Bone marrow (tissue), 2 donors: ENCODE data around the gene STRIP1.
A peak's percentile ranks its signal among the peaks of the same experiment; 100 is the strongest.

ENCODE experiments used
- DNase-seq, 2 donors: peaks; one replicate each; lab custom pipeline; 2025; lab: John Stamatoyannopoulos, UW

The STRIP1 gene

DNA sequence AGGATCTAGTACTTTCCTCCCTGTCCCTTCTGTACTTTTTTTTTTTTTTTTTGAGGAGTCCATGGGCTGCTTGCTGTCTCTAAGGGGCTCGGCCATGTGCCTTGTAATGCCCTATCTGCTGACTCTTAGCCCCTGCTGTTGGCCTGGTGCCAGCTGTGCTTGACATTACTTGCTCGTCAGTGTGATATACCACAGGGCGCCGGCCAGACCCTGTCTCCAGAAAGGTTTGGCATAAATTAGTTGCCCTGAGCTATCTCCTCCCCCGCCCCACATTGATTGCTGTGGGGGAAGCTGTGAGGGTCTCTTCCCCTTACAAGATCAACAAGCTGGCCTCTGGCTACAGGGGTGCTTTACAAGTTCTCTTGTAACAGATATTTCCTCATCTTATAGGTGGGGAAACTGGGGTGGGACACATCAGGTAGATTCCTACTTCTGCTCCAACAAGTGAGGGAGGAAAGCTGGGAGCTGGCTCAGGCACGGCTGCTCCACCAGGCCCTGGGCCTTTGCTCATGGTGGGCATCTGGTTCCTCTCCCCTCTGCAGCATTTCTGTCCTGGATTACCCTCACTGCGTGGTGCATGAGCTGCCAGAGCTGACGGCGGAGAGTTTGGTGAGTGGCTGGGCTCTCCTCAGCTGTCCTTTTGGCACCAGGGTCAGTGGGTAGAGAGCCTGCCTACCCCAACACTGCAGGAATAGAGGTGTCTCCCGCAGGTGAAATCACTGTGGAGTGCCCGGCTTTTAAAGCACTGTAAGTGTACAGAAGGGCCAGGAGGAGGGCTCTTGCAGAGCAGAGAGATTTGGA lies 15.6 kb downstream of the STRIP1 start:
- no peak for DNase-seq

DNA sequence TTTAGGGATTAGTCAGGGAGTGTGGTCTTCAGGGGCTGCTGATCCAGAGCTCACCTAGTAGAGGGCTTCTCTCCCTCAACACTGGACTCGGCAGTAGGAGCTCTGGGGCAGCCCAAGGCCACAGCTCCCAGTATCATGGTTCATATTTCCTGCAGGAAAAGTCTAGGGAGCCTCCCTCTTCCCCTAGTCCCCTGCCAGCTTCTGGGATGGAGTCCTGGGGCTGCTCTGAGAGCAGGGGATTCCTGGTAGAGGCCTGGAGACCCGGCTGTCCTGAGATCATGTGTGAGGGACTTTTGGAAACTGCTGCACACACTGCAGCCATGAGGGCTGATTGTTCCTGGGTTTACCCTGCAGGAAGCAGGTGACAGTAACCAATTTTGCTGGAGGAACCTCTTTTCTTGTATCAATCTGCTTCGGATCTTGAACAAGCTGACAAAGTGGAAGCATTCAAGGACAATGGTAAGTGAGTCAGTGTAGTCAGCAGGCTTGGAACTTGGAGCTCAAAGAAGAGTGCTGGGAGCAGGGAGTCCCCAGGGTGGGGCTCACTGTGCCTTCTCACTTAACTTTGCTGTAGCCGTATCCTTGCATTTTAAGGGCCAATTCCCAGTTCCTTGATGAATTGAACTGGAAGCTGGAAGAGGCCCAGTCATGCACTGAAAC lies 16.3 kb downstream of the STRIP1 start:
- no peak for DNase-seq

DNA sequence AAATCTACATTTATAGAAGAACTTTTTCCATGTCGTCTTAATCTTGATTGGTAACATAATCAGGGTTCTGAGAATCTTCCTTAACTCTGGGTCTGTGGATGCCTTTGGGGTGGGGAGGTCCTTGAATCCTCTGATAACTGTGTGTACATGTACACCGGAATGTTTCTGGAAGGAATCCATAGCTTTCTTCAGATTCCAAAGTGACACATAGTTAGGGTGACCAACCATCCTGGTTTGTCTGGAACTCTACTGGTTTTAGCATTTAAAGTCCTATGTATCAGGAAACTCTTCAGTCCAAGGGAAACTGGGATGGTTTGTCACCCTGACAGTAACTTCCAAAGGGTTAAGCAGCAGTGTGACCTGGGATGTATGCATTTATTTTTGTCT lies 16.8 kb downstream of the STRIP1 start:
- no peak for DNase-seq

DNA sequence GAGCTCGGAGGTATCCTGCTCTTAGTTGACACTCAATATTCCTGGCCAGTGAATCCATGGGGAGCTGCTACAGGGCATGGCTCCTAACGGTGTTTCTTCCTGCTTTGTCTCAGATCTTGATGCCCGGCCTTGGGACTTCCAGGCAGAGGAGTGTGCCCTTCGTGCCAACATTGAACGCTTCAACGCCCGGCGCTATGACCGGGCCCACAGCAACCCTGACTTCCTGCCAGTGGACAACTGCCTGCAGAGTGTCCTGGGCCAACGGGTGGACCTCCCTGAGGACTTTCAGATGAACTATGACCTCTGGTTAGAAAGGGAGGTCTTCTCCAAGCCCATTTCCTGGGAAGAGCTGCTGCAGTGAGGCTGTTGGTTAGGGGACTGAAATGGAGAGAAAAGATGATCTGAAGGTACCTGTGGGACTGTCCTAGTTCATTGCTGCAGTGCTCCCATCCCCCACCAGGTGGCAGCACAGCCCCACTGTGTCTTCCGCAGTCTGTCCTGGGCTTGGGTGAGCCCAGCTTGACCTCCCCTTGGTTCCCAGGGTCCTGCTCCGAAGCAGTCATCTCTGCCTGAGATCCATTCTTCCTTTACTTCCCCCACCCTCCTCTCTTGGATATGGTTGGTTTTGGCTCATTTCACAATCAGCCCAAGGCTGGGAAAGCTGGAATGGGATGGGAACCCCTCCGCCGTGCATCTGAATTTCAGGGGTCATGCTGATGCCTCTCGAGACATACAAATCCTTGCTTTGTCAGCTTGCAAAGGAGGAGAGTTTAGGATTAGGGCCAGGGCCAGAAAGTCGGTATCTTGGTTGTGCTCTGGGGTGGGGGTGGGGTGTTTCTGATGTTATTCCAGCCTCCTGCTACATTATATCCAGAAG lies 19.4 kb downstream of the STRIP1 start:
- DNase-seq = peak; percentile 11 to 21

DNA sequence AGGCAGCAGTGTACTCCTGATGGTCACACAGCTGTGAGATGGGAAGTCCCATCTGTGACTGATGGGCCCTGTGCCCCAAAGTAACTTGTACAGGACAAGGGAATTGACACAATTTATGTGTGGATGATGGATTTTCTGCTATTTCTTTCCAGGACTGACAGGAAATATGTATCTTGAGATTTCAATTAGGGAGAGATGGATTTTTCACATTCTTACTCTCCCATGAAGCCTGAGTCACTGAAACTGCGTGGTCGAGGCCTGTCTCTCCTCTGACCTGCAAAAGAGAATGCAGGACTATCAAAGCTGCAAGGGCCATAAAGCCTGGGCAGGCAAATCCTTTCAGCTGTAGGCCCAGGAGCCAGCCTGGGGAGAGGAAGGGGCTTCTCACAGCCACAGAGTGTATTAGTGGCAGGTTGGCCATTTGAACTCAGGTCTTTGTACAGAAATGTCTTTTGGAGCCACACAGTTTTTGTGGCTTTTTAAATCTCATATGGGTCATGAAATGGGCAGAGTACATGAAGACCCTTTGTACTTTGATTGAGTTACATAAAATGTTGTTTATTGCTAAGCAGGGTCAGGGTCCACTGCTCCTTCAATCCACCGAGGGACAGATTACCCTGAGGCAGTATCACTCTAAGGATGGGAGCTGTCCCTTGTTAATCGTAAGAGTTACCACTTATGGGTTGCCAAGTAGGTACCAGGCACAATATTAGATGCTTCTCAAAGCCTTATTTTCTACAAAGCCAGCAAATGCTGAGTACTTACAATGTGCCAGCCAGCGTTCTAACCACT lies 21.3 kb downstream of the STRIP1 start:
- DNase-seq = no peak

DNA sequence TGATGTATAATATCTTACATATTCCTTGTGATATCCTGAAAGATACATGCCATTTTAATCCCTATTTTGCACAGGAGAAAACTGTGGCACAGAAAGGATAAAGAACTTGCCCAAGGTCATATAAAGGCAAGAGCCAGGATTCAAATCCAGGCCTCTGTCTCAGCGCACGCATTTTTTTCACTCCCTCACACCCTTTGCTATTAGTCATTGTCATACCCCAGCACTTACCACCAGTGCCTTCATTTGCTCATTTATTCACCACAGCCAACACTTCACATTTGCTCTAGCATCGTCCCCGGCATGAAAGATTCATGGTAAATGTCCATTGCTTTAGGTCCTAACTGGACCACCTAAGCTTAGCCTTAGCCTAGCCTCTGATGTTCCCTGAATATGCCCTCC lies 21.9 kb downstream of the STRIP1 start:
- no peak for DNase-seq

DNA sequence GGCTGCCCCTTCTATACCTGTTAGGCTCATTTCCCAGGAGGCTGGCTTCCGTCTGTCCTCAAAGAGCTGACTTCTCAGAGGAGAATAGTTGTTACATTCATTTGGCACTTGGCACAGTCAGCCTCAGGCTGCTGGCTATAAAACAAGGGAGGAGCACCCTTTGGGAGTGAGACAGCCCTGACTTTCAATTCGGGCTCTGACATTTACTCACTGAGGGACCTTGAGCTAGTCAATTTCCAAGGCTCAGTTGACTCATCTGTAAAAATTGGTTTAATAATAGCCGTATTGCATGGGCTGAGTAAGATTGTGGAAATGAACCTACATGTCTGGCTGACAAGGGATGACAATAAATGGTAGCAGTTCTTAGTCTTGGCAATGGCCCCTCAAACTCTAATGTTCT lies 22.4 kb downstream of the STRIP1 start:
- no peak for DNase-seq

DNA sequence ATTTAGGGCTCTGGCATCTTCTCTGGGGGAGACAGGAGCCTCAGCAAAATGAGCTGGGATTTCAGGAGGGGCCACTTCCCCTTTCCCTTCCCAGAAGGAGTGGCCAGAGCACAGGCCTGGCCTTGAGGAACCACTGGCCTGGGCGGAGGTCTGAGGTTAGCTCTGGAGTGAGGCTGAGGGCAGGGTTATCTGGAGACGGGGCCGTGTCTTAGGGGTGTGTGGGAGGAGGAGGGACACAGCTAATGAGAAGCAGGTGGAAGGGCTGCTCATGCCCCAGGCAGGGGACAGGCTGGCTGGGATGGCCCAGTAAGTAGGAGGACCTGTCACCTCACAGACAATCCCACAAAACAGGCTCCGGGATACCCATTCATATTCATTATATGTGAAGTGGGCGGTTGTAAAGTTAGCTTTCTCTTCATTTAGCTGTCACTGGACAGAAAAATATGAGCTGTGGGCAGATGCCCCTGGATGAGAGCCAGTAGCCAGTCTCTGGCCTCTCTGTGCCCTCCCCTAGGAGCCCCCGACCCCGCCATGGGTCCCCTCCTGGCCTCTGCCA lies 23.6 kb downstream of the STRIP1 start:
- DNase-seq = no peak

DNA sequence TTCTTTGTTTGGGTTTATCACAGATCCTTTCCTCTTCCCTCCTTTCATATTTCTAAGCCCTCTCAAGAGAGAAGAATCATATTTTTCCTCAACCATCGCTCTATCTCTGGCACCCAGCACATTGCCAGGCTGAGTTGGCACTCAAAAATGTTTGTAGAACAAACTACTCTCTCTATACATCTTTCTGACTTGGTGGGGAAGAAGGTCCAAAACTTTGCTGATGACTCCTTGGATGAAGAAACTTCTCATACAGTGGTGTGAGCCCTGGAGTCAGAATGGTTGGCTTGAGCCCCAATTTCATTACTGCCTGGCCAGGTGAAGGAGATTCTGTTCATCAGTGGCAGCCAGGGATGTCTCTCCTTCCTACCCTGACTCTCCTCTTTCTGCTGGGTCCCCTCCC lies 24.2 kb downstream of the STRIP1 start:
- DNase-seq = no peak

DNA sequence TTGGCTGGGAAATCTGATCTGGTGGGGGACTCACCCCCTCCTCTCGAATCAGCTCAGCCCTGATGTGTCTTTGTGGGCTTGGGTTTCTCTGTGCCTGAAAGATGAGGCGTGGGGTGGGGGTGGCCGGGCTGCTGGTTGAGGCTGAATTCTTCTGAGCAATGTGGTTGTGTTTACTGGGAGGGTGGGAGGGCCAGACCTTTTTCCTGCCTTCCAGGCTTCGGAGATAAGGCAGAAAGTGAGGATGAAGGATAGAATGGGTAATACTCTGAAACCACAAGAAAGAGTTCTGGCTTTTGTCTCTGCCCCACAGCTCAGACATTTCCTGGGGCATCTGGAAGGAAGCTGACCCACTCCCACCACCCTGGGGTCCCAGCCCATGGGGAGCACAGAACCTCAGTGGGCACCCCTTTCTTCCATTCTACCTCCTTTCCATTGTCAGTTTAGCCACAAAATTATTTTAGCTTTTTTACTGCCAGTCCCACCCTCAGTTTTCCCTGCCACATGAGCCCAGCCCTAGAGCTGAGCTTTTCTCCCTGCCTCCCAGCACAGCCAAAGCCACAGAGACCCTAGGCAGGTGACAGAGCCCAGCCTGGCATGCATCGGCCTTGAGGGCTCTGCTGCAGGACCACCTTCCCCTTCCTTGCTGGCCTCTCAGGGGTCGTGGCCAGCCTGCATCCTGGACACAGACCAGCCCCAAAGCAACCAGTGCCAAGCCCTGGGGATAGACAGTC lies 24.9 kb downstream of the STRIP1 start:
- no peak for DNase-seq

DNA sequence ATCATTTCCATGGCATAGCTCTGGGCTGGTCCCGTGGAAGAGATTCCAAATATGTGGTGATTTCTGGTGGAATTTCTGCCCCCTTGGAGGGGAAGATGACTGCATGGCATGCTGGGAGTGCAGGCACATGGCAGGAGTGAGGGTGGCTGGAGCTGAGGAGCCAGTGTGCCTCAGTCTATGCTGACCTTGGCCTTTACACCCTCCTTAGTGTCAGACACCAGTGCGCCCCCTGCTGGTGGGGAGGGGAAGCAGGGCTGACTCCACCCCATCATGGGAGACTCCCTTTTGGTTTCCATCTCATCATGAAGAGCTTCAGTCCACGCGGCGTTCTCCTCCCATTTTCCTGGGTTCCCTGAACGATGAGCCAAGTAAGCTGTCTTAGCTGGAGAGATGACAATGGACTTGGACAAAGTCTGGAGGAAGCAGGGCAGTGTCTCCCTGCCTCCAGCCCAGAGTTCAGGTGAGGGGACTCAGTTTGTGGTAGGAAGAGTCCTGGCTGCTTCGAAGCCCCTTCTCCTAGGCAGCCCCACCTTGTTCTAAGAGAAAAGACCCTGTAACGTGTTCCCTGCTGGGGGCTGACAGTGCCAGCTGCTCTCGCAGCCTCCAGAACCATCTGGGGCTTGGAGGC lies 25.7 kb downstream of the STRIP1 start:
- DNase-seq = peak; percentile 12 to 15

DNA sequence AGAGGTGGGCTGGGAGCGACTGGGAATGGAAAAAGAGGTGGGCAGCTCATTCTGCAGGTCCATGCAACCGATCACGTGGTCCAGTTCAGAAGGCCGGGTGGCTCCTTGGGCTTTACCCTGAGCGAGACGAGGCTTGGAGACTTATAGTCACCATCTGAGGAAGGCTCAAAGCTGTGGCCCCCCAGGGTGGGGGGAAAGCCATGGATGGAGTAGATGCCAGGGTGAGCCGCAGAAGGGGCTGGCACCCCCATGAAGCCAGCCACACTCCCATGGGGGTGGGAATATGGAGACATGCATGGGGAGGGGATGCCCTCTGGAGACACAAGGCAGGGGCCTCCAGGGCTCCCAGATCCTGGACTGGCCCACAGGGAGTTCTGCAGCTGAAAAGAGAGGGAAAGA lies 26.2 kb downstream of the STRIP1 start:
- DNase-seq = no peak

DNA sequence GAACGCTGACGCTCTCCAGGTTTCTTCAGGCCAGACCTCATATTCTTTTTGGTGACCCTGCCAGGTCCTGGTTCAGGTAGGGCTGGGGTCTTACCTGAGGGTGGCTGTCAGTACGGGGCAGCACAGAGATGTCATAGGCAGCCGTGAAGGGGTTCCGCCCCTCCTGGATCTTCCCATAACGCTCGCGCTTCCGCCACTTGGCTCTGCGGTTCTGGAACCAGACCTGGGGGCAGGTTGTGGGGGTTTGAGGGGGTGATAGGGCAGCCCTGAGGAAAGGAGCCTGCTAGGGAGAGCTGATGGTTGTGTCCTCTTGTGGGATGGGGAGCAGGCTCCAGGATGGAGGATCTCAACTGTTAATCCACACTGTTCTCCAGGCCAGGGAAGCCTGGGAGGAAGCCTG lies 26.9 kb downstream of the STRIP1 start:
- DNase-seq = no peak

DNA sequence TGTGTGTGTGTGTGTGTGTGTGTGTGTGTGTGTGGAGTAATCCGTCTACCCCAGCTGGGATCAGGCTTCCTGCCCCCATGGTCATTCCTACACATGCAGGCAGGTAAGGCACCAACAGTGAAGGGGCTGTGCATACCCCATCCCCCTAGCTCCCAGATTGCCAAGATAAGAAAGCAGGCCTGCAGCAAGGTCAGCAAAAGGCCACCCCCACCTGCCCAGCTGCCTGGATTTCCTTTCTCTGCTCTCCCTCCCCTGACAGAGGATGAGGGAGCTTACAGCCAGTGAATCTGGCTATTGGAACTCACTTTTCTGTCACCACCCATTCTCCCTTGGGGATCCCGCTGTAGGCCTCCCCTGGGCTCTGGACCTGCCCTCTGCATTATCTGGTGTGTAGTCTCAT lies 28.2 kb downstream of the STRIP1 start:
- no peak for DNase-seq

DNA sequence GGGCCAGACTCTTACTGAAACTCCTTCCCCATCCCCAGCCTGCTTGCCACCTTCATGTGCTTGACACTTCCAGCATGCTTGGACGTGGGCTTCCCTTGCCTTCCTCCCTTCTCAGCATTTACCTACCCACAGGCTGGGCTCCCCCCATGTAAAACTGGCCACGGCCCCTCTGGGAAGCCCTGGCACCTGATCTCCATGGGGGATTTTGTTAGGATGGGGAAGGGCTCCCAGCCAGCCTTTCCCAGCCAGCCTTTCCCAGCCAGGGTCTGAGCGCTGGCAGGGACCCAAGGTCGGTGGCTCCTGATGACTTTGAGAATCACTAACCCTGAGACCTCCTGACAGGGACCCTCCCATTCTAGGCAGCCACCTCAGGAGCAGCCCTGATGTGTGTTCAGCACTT lies 29.4 kb downstream of the STRIP1 start:
- no peak for DNase-seq

DNA sequence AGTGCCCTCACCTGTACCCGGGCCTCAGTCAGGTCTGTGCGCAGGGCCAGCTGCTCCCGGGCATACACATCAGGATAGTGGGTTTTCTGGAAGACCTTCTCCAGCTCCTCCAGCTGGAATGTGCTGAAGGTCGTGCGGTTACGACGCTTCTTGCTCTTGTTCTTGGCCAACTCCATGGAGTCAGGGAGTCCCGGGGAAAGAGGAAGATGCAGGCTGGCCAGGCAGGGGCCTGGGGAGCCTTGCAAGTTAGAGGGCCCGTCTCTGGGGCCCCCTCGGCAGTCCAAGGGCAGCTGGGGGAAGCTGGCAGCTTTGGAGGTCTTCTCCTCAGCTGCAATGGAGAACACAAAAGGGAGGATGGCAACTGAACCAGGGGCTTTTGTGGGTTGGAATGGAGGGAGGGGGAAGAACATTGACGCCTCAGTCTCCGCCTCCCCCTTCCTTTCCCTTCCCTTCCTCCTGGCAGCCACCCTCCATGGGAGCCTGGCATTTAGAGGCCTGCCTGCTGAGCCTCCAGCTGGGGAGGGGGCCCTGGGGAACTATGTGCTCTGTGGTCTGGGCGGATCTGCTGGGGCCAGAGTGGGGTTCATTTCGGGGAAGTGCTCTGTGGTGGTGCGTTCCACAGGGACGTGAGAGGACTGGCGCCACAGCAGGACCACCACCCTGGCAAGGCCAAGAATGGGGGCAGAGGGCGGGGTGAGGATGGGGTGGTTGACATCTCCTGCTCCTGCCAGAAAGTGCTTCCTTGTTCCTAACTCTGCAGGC lies 30.3 kb downstream of the STRIP1 start:
- no peak for DNase-seq

DNA sequence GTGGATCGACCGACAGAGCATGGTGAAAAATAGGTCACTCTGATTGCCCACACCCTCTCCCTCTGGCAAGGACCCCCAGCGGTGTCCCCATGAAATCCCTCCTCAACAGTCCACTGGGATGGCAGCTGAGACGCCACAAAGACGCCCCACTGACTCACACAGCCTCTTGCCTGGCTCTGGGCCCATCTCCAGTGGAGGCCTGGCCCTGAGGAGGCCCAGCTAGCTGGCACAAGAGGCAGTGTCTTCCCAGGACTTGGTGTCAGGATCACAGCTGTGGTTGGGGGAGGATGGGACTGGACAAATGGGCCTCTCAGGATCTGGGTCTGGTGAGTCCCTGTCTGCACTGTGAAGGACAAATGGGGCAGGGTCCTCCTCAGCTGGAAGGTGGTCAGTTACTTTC lies 31.4 kb downstream of the STRIP1 start:
- no peak for DNase-seq

DNA sequence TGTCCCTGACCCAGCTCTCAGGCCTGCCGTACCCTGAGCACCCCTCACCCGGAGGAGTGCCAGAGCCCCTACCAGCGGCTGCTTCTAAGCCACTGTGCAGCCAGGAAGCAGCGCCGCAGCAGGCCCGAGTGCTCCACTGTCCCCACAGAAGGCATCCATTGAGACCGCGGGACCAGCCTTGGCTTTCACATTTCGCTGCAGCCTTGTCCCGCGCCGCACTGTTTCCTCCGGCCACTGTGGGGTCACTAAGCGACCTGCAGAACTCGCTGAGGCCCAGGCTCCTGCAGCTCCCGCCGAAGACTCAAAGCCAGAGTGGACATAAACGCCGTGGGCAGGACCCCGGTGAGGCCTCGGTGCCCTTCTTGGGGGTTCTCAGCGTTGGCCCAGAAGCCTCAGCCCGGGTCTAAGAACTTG lies 33.1 kb downstream of the STRIP1 start:
- no peak for DNase-seq

DNA sequence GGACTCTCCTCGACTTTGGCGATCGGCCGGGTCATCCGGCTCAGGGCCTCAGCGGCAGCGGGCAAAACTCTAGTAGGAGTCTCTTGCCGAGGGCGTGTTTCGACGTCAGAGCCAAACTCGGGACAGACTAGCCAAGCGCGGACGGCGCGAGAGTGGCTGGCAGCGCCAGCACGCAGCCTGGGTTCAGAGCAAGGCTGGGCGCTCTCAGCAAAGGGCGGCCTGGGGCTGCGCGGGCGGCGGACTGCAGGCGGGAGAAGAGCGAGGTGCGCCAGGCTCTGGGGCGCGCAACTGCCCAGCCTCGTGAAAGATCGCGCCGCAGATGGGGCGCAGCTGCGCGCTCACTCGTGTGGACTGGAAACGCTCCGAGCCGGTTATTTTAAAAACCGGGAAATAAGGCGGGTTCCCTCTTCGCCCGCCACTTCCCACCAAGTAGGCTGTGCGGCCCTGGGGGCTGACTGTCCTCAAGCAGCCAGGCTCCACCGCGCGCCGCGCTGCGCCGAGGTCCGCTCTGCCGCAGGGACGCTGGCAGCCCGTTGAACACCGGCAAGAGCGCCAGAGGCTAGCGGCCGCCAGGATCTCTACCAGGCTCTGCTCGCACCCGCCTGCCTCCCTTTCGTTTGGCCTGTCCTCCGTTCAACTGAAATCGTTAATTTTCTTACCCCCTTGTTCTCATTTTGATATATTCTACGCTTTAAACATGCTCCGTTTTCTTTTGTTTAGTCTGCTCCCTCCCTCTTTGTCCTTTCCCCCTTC lies 33.6 kb downstream of the STRIP1 start:
- no peak for DNase-seq
